Testis (tissue), 2 donors: ENCODE measurements around the gene USP2.

Experiments used
- CTCF ChIP-seq, 3 experiments: fragments of 450-650 bp in 2 of 3; fragments of 200-600 bp in 1 of 3; sonication (generic) in 1 of 3; IDR thresholded peaks; one replicate each; pipeline ENCODE4 v1.5.1; 2016 to 2019; ENCODE audit warnings: antibody characterized with exemption in 3 of 3, mild to moderate bottlenecking in 2 of 3, moderate library complexity in 1 of 3
- POLR2A ChIP-seq: fragments of 450-650 bp; IDR thresholded peaks from one replicate; pipeline ENCODE4 v1.6.1; 2017; ENCODE audit warnings: antibody characterized with exemption, mild to moderate bottlenecking, moderate library complexity

- TF ChIP-seq CTCF (IDR thresholded peaks at IDR 0.05) (no peak), POLR2A (no peak)
Observed at GRCh38 chr11:119423509-119424254, 42.2 kb upstream of the USP2 start.
